GM12872 (cell line): ENCODE data around the gene PRKCD.
A peak's percentile ranks its signal among the peaks of the same experiment; 100 is the strongest.

Experiments used
- TF ChIP-seq, protein P1 (sequence below): IDR thresholded peaks from 3 replicates; pipeline ENCODE4 v1.5.1; 2011; ENCODE audit warnings: low read depth, mild to moderate bottlenecking, low read length, moderate library complexity; ENCODE audit not compliant: insufficient read depth

PRKCD gene

DNA sequence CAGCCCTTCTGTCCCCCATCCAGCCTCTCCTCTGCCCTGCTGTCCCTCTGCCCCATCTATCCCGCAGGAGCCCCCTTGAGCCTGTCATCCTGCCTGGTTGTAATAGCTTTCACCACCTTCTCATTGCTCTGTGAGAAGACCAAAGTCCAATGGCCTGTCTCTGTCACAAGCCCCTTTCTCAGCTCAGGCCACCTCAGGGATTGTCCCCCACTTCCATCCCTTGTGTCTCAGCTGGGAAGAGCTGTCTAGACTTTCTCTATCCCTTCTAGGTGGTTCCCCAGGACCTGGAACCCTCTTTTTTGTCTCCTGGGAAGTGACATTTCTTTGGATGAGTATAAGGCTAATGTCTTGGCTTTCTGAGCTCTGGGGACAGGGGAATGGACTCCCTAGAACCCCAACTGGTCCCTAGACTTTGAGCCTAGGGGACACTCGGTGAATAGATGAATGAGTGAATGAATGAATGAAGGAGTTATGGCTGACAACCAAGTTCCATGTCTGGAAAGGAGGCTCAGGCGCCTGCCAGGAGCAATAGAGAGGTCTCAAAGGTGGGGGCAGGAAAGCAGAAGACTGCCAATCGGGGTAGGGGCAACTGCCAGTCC is 849 bp upstream of the PRKCD start:
- TF ChIP-seq, protein P1, sequence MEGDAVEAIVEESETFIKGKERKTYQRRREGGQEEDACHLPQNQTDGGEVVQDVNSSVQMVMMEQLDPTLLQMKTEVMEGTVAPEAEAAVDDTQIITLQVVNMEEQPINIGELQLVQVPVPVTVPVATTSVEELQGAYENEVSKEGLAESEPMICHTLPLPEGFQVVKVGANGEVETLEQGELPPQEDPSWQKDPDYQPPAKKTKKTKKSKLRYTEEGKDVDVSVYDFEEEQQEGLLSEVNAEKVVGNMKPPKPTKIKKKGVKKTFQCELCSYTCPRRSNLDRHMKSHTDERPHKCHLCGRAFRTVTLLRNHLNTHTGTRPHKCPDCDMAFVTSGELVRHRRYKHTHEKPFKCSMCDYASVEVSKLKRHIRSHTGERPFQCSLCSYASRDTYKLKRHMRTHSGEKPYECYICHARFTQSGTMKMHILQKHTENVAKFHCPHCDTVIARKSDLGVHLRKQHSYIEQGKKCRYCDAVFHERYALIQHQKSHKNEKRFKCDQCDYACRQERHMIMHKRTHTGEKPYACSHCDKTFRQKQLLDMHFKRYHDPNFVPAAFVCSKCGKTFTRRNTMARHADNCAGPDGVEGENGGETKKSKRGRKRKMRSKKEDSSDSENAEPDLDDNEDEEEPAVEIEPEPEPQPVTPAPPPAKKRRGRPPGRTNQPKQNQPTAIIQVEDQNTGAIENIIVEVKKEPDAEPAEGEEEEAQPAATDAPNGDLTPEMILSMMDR = no peak

- TF ChIP-seq, protein P1 = no peak
These were observed 426 bp downstream of the PRKCD start for GRCh38 chr3:53161450-53161819.

DNA sequence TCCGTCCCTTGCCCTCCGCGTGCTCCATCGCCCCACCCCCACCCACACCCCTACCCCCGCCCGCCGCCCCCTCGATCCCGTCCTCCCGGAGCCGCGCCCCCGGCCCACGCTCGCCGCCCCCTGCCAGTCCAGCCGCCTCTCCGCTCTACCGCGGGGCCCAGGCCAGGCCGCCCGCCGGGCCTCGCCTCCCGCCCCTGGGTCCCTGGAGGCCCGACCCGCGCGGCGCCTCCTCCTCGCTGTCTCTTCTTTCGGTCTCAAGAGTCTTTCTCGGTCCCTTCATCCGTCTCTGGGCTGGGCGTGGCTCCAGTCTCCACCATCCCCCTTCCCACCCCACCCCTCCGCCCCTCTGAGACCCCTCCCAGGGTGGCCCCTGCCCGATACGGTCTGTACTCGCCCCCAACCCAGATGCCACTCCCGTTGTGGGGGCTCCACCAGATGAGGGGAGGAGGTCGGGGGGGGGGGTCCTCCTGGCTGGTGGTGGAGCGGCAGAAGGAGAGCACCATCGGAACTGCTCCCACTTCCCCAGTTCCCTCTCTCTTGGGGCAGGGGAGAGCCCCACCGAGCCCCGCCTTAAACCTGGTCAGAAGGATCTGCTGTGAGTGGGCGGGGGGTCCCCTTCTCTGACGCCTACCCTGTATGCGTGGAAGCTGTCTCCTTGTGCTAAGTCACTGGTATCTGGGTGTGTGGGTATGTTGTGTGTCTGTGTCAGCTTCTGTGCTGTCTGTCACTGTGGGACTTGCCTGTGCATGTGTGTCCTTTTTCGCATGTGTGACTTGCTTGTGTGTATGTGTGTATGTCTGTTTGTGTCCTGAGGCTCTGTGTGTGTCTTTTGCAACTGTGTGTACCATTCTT is 1.0 kb downstream of the PRKCD start:
- TF ChIP-seq, protein P1 = no peak

DNA sequence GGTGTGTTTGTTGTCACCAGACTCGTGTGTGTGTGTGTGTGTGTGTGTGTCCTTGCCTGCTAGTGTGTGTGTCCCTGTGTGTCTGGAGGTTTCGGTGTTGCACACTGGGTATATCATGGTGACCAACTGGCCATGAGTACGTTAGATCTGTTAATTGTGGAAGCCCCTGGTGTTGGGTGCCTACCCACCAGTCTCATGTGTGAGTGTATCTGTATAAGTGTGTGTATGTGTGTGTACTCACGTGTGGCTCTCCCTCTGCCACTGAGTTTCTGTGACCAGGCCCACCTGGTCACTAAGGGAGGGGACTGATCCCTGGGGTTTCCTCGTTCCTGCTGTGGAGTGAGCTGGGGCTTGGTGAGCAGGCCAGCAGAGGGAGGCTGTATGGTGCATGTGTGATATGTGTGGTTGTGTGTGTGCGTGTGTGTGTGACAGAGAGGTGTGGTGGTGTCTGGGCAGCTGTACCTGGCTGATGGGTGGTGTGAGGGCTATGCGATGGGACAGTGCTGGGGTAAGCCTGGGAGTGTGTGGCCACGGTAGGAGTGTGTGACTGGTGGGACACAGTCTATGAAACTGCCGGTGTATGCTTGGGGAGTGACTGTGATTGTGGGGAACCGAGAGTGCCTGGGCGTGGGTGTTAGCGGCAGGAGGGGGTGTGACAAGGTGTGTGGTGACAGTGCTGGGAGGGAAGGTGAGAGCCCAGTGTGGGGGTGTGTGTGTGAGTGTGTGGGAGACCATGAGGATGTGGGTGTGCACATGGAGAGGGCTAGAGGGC is 1.8 kb downstream of the PRKCD start:
- TF ChIP-seq, protein P1 = 0 out of 3 replicates have a peak, but pooled peaks have one; percentile 16

GRCh38 chr3:53163444-53164387 is 2.7 kb downstream of the PRKCD start:
- TF ChIP-seq, protein P1 = no peak

DNA sequence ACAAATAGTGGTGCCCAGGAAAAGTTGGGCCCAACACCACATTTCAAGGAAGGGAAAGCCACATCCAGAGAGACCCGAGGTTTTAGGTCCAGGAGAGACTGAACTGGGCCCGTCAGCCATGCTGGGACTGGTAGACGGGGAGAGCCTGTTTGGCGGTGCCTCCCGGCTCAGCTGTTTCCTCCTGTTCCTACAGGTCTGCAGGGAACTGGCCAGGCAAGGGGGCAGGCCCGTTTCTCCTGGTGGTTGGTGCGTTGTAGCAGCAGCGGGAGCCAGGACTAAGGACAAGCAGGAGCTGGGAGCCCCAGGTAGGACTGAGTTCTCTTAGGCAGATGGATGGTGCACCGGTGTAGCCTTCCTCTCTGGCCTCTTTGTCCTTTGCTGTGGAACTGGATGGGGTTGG is 3.9 kb downstream of the PRKCD start:
- TF ChIP-seq, protein P1 = no peak
